Activated CD8-positive, alpha-beta T cell treated with anti-CD3 and anti-CD28 coated beads for 36 hours (primary cell): ENCODE measurements around the gene CA7. TPM values are rescaled to one million over a fixed set of nuclear protein-coding genes. Genes with fewer than 3 reads are reported as not detected.

Source experiments
- ATAC-seq: fragments of 200-7000 bp; cut with Tn5 transposase; one replicate; pipeline ENCODE4 v1.10.0; 2021; ENCODE audit warnings: mild to moderate bottlenecking, moderate library complexity
- CTCF ChIA-PET: fragments of 350-600 bp; sonication (Branson Sonifier 250); formaldehyde crosslinking; loops from one replicate; lab custom pipeline; 2021; ENCODE audit warnings: antibody characterized with exemption; lab: Charles Lee
- POLR2A ChIA-PET: fragments of 350-600 bp; sonication (Branson Sonifier 250); formaldehyde crosslinking; loops from one replicate; lab custom pipeline; 2021; ENCODE audit warnings: antibody characterized with exemption; lab: Charles Lee
- DNase-seq: peaks from one replicate; pipeline ENCODE4 v3.0.0-alpha.2; 2020
- H3K27ac Mint-ChIP-seq: one replicate; pipeline ENCODE4 v1.8.0; 2021; ENCODE audit warnings: mild to moderate bottlenecking, mixed read lengths
- H3K27me3 Mint-ChIP-seq: one replicate; pipeline ENCODE4 v1.8.0; 2021; ENCODE audit warnings: mixed read lengths
- H3K36me3 Mint-ChIP-seq: one replicate; pipeline ENCODE4 v1.8.0; 2021; ENCODE audit warnings: low read depth, mixed read lengths
- H3K4me1 Mint-ChIP-seq: one replicate; pipeline ENCODE4 v1.8.0; 2021; ENCODE audit warnings: low read depth, mixed read lengths
- H3K4me3 Mint-ChIP-seq: one replicate; pipeline ENCODE4 v1.8.0; 2021; ENCODE audit warnings: mild to moderate bottlenecking, moderate library complexity, mixed read lengths
- H3K9me3 Mint-ChIP-seq: one replicate; pipeline ENCODE4 v1.8.0; 2021; ENCODE audit warnings: mixed read lengths
- CTCF ChIP-seq: fragments of 200-600 bp; IDR thresholded peaks from one replicate; pipeline ENCODE4 v1.8.0; 2022; ENCODE audit warnings: antibody characterized with exemption, mild to moderate bottlenecking
- intact Hi-C: fragments of 100-400 bp; cut with micrococcal nuclease; formaldehyde crosslinking; loops from one replicate; pipeline ENCODE4 v1.10.0; 2022
- total RNA-seq, 2 experiments: library from RNA; stranded (reverse); gene quantifications; one replicate each; pipeline ENCODE4 v1.2.3, GENCODE V29; 2021

Gene CA7
- total RNA-seq, 2 experiments from 2014 or later: 0.27 TPM; not detected in 1

DNA sequence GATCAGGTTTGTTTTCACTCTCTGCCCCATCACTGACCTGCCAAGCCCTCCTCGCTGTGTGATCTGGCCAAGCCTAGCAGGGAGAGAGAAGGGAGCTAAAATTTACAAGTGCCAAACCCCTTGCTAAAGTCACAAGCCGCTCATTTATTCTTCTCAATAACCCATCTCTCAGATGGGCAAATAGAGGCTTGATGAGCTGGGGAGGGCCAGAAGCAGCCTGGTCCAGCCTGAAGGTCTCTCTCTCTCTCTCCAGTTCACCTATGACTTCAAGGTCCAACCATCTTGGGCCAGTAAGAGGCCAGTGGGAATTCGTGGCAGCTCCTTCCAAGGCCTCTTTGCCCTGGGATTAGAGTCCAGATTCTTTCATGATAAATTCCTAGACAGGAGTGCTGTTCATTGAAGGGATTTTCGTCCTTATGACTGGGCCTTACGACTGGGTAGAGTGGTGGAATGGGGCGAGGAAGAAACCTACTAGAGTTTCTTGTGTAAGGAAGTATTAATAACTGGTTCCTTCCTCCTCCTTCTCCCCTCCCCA lies 3.4 kb downstream of the CA7 start:
- DNase-seq: no peak
- H3K27me3 Mint-ChIP-seq: peaks cover 34% of the 10 kb centered on the region

DNA sequence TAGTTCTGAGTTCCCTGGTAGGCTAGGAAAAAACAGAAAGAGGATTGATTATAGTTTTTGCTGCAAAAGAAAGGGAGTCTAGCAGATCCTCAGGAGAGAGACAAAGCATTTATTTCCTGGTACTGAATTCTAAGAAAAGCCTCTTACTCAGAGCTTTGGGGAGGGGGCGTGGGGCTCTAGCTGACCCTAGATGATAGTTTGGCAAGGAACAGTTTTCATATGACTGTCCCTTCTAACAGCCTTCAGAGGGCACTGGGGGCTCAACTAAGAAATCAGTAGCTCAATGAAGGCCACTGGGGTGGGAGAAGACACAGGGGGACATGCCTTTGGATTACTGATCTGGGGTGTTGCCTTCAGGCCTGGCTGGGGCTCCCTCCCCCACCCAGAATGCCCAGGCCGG lies 4.0 kb downstream of the CA7 start:
- Mint-ChIP-seq H3K27ac (no peak overlapping the region), H3K27me3 (peaks cover 28% of the 10 kb centered on the region), H3K4me1 (peaks cover 11% of the 10 kb centered on the region), H3K9me3 (no peaks in the 10 kb centered on the region), H3K4me3 (no peak overlapping the region), H3K36me3 (no peaks in the 10 kb centered on the region)
- ATAC-seq (peak; percentile 62), DNase-seq (peak; percentile 52)
- ChIA-PET POLR2A (no interaction called here), CTCF (interaction anchor here (5.3 to 9.2 kb wide), 2 partner anchors 18 to 19 kb away, joined by 41 to 71 read pairs; partner anchors contain the start of gene NAE1)
- TF ChIP-seq CTCF: no peak
- intact Hi-C loops: no loop called here

More for the DNA sequence above, 3.4 kb downstream of the CA7 start:
- no peak overlapping the region for H3K4me3 Mint-ChIP-seq
- POLR2A ChIA-PET: no interaction called here
- H3K4me1 Mint-ChIP-seq: peaks cover 11% of the 10 kb centered on the region
- intact Hi-C loops: no loop called here
- no peaks in the 10 kb centered on the region for H3K9me3 Mint-ChIP-seq
- CTCF ChIA-PET: interaction anchor here (5.3 to 9.2 kb wide), 2 partner anchors 18 to 20 kb away, joined by 41 to 71 read pairs; partner anchors contain the start of gene NAE1
- H3K27ac Mint-ChIP-seq: no peak overlapping the region
- ATAC-seq: no peak
- no peaks in the 10 kb centered on the region for H3K36me3 Mint-ChIP-seq
- no peak for TF ChIP-seq CTCF

- intact Hi-C loops: no loop called here
- Mint-ChIP-seq H3K36me3 (no peaks in the 10 kb centered on the region), H3K27me3 (peaks cover 20% of the 10 kb centered on the region), H3K4me1 (peaks cover 10% of the 10 kb centered on the region), H3K4me3 (no peak overlapping the region), H3K9me3 (no peaks in the 10 kb centered on the region), H3K27ac (no peak overlapping the region)
- TF ChIP-seq CTCF: no peak
- ATAC-seq: no peak
- ChIA-PET POLR2A (interaction anchor here (1.4 kb wide), 1 partner anchor 84 kb away, joined by 3 read pairs; no protein-coding TSS in a partner anchor), CTCF (interaction anchor here (1.4 to 9.2 kb wide), 3 partner anchors 19 to 198 kb away, joined by 4 to 71 read pairs (median 41); partner anchors contain the start of gene NAE1)
- DNase-seq: no peak
Measured at GRCh38 chr16:66849021-66849420, 4.8 kb downstream of the CA7 start.

GRCh38 chr16:66849549-66849948 lies 5.3 kb downstream of the CA7 start:
- H3K4me3 Mint-ChIP-seq: no peak overlapping the region
- H3K9me3 Mint-ChIP-seq: no peaks in the 10 kb centered on the region
- peaks cover 10% of the 10 kb centered on the region for H3K4me1 Mint-ChIP-seq
- no peaks in the 10 kb centered on the region for H3K36me3 Mint-ChIP-seq
- ATAC-seq: no peak
- no peak for TF ChIP-seq CTCF
- ChIA-PET POLR2A (interaction anchor here (1.4 kb wide), 1 partner anchor 84 kb away, joined by 3 read pairs; no protein-coding TSS in a partner anchor), CTCF (interaction anchor here (0.7 to 9.2 kb wide), 4 partner anchors 16 to 199 kb away, joined by 3 to 71 read pairs (median 22); partner anchors contain the start of gene NAE1)
- H3K27me3 Mint-ChIP-seq: peaks cover 20% of the 10 kb centered on the region
- DNase-seq: no peak
- intact Hi-C loops: no loop called here
- H3K27ac Mint-ChIP-seq: no peak overlapping the region

DNA sequence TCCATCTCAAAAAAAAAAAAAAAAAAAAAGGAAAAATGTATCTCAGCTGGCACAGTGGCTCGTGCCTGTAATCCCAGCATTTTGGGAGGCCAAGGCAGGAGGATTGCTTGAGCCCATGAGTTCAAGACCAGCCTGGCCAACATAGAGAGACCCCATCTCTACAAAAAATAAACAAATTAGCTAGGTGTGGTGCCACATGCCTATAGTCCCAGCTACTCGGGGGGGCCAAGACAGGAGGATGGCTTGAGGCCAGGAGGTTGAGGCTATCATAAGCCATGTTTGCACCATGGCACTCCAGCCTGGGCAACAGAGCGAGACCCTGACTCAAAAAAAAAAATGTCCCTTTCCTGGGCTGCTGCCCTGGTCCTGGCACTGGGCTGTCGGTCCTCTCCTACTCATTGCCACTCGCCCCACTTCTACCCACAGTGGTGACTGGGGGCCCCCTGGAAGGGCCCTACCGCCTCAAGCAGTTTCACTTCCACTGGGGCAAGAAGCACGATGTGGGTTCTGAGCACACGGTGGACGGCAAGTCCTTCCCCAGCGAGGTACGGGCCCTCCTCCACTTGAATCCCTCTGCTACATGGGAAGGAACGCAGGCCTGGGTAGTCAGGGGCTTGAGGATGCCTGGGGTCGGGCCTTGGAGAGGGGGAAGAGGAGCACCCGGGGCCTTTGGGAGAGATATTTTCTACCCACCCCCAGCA lies 6.1 kb downstream of the CA7 start:
- no peaks in the 10 kb centered on the region for H3K9me3 Mint-ChIP-seq
- H3K36me3 Mint-ChIP-seq: no peaks in the 10 kb centered on the region
- intact Hi-C loops: no loop called here
- no peak for TF ChIP-seq CTCF
- H3K27ac Mint-ChIP-seq: no peak overlapping the region
- peaks cover 10% of the 10 kb centered on the region for H3K4me1 Mint-ChIP-seq
- no peak for DNase-seq
- no peak overlapping the region for H3K4me3 Mint-ChIP-seq
- POLR2A ChIA-PET: interaction anchor here (1.4 kb wide), 1 partner anchor 83 kb away, joined by 3 read pairs; no protein-coding TSS in a partner anchor
- peaks cover 15% of the 10 kb centered on the region for H3K27me3 Mint-ChIP-seq
- no peak for ATAC-seq
- CTCF ChIA-PET: interaction anchor here (0.6 to 9.2 kb wide), 6 partner anchors 17 to 78 kb away, joined by 3 to 71 read pairs (median 26); partner anchors contain the start of gene NAE1
